GM12874 (cell line): Measurements from ENCODE around the gene SGCD.

Source experiments
- TF ChIP-seq, protein P1 (sequence below): IDR thresholded peaks from 2 replicates; pipeline ENCODE4 v1.5.1; 2011; ENCODE audit warnings: low read depth, mild to moderate bottlenecking, control low read depth, low read length, moderate library complexity; ENCODE audit not compliant: insufficient read depth

SGCD gene

DNA sequence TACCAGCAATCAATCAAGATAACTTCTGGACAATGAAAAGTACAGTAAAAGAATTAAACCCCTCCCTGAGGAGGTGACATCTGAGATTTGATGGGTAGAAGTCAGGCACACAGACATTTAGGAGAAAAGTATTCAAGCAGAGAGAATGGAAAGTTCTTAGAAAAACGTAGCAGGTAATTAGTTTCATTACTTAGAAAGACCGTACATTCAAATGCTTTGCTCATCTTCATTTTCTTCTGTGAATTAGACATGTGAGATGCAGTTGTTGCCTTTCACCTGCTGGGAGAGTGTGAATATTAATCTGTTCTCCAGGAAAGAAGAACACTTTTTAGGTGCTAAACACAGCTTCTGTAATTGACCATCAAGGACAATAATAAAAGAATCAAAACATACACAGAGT lies 451.8 kb downstream of the SGCD start:
- TF ChIP-seq, protein P1, sequence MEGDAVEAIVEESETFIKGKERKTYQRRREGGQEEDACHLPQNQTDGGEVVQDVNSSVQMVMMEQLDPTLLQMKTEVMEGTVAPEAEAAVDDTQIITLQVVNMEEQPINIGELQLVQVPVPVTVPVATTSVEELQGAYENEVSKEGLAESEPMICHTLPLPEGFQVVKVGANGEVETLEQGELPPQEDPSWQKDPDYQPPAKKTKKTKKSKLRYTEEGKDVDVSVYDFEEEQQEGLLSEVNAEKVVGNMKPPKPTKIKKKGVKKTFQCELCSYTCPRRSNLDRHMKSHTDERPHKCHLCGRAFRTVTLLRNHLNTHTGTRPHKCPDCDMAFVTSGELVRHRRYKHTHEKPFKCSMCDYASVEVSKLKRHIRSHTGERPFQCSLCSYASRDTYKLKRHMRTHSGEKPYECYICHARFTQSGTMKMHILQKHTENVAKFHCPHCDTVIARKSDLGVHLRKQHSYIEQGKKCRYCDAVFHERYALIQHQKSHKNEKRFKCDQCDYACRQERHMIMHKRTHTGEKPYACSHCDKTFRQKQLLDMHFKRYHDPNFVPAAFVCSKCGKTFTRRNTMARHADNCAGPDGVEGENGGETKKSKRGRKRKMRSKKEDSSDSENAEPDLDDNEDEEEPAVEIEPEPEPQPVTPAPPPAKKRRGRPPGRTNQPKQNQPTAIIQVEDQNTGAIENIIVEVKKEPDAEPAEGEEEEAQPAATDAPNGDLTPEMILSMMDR: no peak

DNA sequence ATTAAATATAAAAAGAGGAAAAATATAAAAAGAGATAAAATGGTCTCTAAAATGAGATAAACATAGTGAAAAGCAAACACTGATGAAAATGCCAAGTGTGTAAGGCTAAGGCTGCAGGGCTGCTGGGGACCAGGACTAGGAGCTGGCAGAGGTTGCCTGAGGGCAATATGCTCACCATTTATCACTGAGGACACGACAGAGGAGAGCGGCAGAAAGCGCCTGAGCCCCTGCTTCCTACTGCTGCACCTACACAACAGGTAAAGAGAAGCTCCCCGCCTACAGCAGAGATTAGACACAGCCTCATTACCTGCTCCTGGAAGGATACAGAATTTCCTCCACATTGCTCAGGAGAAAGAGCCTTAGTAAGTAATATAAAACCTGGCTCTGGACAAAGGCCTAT lies 452.5 kb downstream of the SGCD start:
- TF ChIP-seq, protein P1: no peak

DNA sequence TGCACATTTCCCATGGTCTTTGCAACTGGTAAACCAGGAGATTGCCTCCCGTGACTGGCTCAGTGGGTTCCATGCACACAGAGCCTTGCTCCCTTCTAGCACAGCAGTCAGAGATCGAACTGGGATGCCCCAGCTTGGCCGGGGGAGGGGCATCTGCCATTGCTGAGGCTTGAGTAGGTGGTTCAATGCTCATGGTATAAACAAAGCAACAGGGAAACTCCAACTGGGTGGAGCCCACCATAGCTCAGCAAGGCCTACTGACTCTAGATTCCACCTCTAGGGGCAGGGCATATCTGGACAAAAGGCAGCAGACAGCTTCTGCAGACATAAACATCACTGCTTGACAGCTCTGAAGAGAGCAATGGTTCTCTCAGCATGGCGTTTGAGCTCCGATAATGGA lies 456.1 kb downstream of the SGCD start:
- TF ChIP-seq, protein P1: no peak

DNA sequence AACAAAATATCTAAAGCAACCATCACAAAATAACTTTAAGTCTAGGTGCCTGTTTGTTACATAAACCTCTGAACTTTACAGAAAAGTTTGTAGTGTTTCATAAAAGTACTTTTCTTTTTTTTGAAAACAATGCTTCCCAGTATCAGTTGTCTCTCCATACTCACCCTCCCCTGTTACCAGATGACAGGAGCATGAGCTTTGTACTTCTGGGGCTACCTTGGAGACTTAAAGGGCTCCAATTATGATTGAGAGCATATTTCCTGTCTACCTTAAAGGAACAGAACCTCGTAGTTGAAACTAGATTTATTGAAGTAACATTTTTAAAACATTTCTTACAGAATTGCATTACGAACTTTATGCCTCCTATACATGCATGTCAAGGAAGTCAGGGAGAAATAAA lies 467.7 kb downstream of the SGCD start:
- TF ChIP-seq, protein P1: no peak

DNA sequence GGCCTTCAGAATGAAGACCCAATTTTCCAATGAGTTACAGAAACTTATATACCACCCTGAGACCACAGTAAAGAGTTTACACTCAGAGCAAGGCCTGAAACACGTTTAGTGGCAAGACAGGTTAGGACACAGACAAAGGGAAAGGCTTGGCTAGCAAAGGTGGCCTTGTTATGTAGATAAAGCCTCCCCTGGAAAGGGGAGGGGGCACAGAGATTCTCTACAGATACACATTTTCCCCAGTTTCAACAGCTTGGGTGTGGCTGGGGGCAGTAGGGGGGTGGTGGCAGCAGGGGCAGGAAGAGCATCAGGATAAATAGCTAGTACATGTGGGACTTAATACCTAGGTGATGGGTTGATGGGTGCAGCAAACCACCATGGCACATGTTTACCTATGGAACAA lies 471.2 kb downstream of the SGCD start:
- TF ChIP-seq, protein P1: no peak

DNA sequence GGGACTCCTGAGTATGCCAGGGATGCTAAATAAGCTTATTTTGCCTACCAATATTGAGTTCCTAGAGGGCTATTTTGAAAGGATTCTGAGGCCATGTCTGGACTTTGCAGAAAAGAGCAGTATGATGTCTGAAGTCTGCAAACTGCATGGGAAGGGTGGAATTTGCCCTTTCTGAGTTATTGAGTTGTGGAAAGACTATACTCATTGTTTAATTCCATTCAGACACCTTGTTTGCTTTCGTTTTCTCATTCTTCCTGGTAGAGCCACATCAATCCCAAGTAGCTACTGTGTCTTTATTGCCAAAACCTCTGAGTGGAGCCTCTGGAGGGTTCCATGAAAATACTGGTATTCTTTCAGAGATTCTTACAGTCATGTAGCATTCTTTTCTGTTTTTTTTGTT lies 472.2 kb downstream of the SGCD start:
- TF ChIP-seq, protein P1: no peak

DNA sequence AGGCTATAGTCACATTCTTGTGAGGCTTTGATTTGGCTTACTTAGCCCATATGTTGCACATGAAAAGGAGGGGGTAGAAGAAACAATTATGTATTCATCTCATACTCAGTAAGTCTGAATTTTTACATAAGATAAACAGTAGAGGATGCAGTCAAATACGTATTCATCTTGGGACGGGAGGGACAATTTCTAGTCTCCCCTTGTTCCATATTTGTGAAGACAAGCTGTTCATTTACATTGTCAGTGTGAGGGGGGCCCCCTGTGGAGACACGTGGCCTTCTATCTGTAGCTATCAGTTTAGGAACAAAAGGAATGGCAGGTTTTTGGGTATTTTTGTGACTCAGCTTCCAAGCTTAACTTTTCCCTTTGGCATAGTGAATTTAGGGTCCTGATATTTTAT lies 474.0 kb downstream of the SGCD start:
- TF ChIP-seq, protein P1: no peak

DNA sequence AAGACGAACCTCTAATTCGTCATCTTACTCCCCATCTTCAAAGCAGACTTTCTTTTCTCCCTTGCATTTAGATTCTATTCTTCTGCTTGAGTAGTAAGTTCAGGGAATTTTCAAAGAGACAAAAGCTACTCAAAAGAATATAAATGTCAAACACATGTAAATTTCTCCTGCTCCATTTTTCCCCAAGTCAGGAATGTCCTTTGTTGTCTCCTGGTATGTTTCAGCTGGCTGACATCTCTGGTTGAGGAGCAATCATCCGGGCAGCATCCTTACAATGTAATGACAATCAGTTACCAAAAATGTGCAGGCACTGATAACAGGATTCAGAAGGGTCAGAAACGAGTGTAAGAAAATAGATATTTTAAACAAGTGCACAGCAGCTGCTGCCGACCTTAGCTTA lies 475.5 kb downstream of the SGCD start:
- TF ChIP-seq, protein P1: no peak
